HepG2 (cell line): Measurements from ENCODE around the gene PARK7. TPM values are rescaled to one million over a fixed set of nuclear protein-coding genes. Genes with fewer than 3 reads are reported as not detected.

Experiments
- ATAC-seq: fragments of 200-7000 bp; cut with Tn5 transposase; 3 replicates; pipeline ENCODE4 v1.9.1; 2020; ENCODE audit warnings: mild to moderate bottlenecking, moderate library complexity
- BruUV-seq: library from RNA; stranded (reverse); fragments of 400-500 nt; replicated peaks from 2 replicates; lab custom pipeline; 2021; lab: Mats Ljungman, UMichigan
- CTCF ChIA-PET: fragments of 300-600 bp; formaldehyde crosslinking; extraction: SDS; loops from one replicate; lab custom pipeline; 2021; ENCODE audit warnings: low total read pairs, inconsistent platforms, low intra/inter-chr PET ratio; lab: Yijun Ruan, JAX
- POLR2A ChIA-PET: fragments of 350-600 bp; sonication (Branson Sonifier 250); formaldehyde crosslinking; loops from one replicate; lab custom pipeline; 2020; ENCODE audit warnings: antibody characterized with exemption, inconsistent platforms; lab: Yijun Ruan, JAX
- DNase-seq: peaks from one replicate; pipeline ENCODE4 v3.0.0-alpha.2; 2015; ENCODE audit warnings: low spot score
- FAIRE-seq: peaks from 3 replicates; lab custom pipeline; 2011; peaks lifted over from hg19 to GRCh38; lab: Jason Lieb, UNC
- H2AFZ ChIP-seq: one replicate; pipeline ENCODE4 v1.6.1; 2011; ENCODE audit warnings: low read length, inconsistent platforms
- H3K27ac ChIP-seq: fragments of 300-600 bp; 3 replicates; pipeline ENCODE4 v1.8.0; 2011; ENCODE audit warnings: mixed run types, mild to moderate bottlenecking, mixed read lengths, low read length, inconsistent platforms; ENCODE audit not compliant: insufficient read depth; ENCODE audit errors: extremely low read length
- H3K27me3 ChIP-seq, 2 experiments: fragments of 200-600 bp in 1 of 2; 2 replicates in 1 of 2; 3 replicates in 1 of 2; pipeline versions ENCODE4 v1.6.0 to v1.8.0; 2011; ENCODE audit warnings: low read length in 2 of 2, mild to moderate bottlenecking in 2 of 2, moderate library complexity in 2 of 2, inconsistent platforms in 1 of 2; ENCODE audit not compliant: insufficient read depth in 2 of 2, control insufficient read depth in 1 of 2
- H3K36me3 ChIP-seq, 2 experiments: fragments of 200-600 bp in 1 of 2; replicated peaks in 1 of 2; 2 replicates in 1 of 2; 3 replicates in 1 of 2; pipeline versions ENCODE4 v1.5.1 to v1.8.0; 2011; ENCODE audit warnings: low read length in 2 of 2, inconsistent platforms in 1 of 2; ENCODE audit not compliant: insufficient read depth in 2 of 2, control insufficient read depth in 1 of 2
- H3K4me1 ChIP-seq: 2 replicates; pipeline ENCODE4 v1.5.1; 2012; ENCODE audit warnings: low read length, inconsistent platforms; ENCODE audit not compliant: insufficient read depth
- H3K4me2 ChIP-seq: 2 replicates; pipeline ENCODE4 v1.6.0; 2011; ENCODE audit warnings: low read depth, low read length, inconsistent platforms
- H3K4me3 ChIP-seq, 3 experiments: fragments of 200-600 bp in 1 of 3; sonication (generic), shearing (Covaris generic) in 1 of 3; replicated peaks in 1 of 3; 2 replicates each; pipeline ENCODE4 v1.5.1; 2011 to 2016; ENCODE audit warnings: low read length in 3 of 3, inconsistent platforms in 2 of 3, low read depth in 2 of 3, mild to moderate bottlenecking in 2 of 3, control low read depth in 1 of 3, mixed read lengths in 1 of 3; ENCODE audit not compliant: insufficient read depth in 1 of 3
- H3K79me2 ChIP-seq: one replicate; pipeline ENCODE4 v1.6.1; 2011; ENCODE audit warnings: low read length, inconsistent platforms; ENCODE audit not compliant: insufficient read depth
- H3K9ac ChIP-seq: 2 replicates; pipeline ENCODE4 v1.6.0; 2011; ENCODE audit warnings: mild to moderate bottlenecking, low read depth, low read length, inconsistent platforms; ENCODE audit not compliant: insufficient read depth
- H3K9me3 ChIP-seq: 2 replicates; pipeline ENCODE4 v1.5.1; 2012; ENCODE audit warnings: mild to moderate bottlenecking, low read length
- H4K20me1 ChIP-seq: 2 replicates; pipeline ENCODE4 v1.6.0; 2011; ENCODE audit warnings: inconsistent platforms, mild to moderate bottlenecking, low read length, moderate library complexity; ENCODE audit not compliant: insufficient read depth
- ATF2 ChIP-seq: sonication (generic); formaldehyde crosslinking; IDR thresholded peaks from 2 replicates; pipeline ENCODE4 v1.4.0; 2020; ENCODE audit warnings: missing genetic modification reagents
- EP300 ChIP-seq, 3 experiments: sonication (generic) in 1 of 3; formaldehyde crosslinking in 1 of 3; IDR thresholded peaks; 2 replicates each; pipeline versions ENCODE4 v1.5.1 to v1.6.1; 2011 to 2020; ENCODE audit warnings: low read depth in 2 of 3, low read length in 2 of 3, borderline replicate concordance in 1 of 3, improper control_type of control experiment in 1 of 3, mild to moderate bottlenecking in 1 of 3, missing genetic modification reagents in 1 of 3, moderate library complexity in 1 of 3
- HNRNPLL ChIP-seq: fragments of 200-400 bp; formaldehyde crosslinking; IDR thresholded peaks from 2 replicates; pipeline ENCODE4 v1.6.1; 2017; ENCODE audit warnings: mild to moderate bottlenecking, low read depth, low read length; ENCODE audit not compliant: poor library complexity, severe bottlenecking
- HOXA5 ChIP-seq: sonication (generic); formaldehyde crosslinking; IDR thresholded peaks from 2 replicates; pipeline ENCODE4 v1.4.0; 2020; ENCODE audit warnings: missing genetic modification reagents
- HOXA7 ChIP-seq: sonication (generic); formaldehyde crosslinking; IDR thresholded peaks from 2 replicates; pipeline ENCODE4 v1.8.1; 2022; ENCODE audit warnings: mild to moderate bottlenecking, missing genetic modification reagents, moderate library complexity
- MEIS2 ChIP-seq: sonication (generic); formaldehyde crosslinking; IDR thresholded peaks from 2 replicates; pipeline ENCODE4 v1.9.0; 2021; ENCODE audit warnings: mild to moderate bottlenecking, missing genetic modification reagents
- MYPOP ChIP-seq: sonication (generic); formaldehyde crosslinking; IDR thresholded peaks from 2 replicates; pipeline ENCODE4 v1.8.1; 2023; ENCODE audit warnings: mild to moderate bottlenecking, moderate library complexity, missing genetic modification reagents
- TFE3 ChIP-seq: IDR thresholded peaks from 2 replicates; pipeline ENCODE4 v1.6.1; 2016
- TIGD3 ChIP-seq: sonication (generic); formaldehyde crosslinking; IDR thresholded peaks from 2 replicates; pipeline ENCODE4 v1.5.1; 2020; ENCODE audit warnings: mild to moderate bottlenecking, missing genetic modification reagents, borderline replicate concordance
- ZNF260 ChIP-seq: sonication (generic); formaldehyde crosslinking; IDR thresholded peaks from 2 replicates; pipeline ENCODE4 v1.4.0; 2020; ENCODE audit warnings: missing genetic modification reagents, low read depth, mild to moderate bottlenecking, borderline replicate concordance
- ZNF598 ChIP-seq: sonication (generic); formaldehyde crosslinking; IDR thresholded peaks from 2 replicates; pipeline ENCODE4 v1.5.1; 2020; ENCODE audit warnings: mild to moderate bottlenecking, missing genetic modification reagents, borderline replicate concordance
- ZSCAN31 ChIP-seq: sonication (generic); formaldehyde crosslinking; IDR thresholded peaks from 2 replicates; pipeline ENCODE4 v1.5.0; 2020; ENCODE audit warnings: low read depth, mild to moderate bottlenecking, missing genetic modification reagents
- WGBS: methylation state at CpG from one replicate; pipeline ENCODE4 v1.1.6; 2017; ENCODE audit warnings: low lambda C conversion rate; 5-methylcytosine and 5-hydroxymethylcytosine counted together
- in situ Hi-C: cut with HindIII; loops from 2 replicates; pipeline ENCODE4 v1.10.0; 2017; ENCODE audit warnings: low pct_unique_long_range_greater_than_20kb; ENCODE audit not compliant: extremely low pct_ligation_motif_present
- intact Hi-C: fragments of 100-400 bp; cut with micrococcal nuclease; formaldehyde crosslinking; loops from one replicate; pipeline ENCODE4 v1.10.0; 2022; ENCODE audit not compliant: unreplicated experiment
- polyA plus RNA-seq, 8 experiments: library from polyadenylated mRNA; depleted of rRNA in 3 of 8; stranded (reverse) in 7 of 8; unstranded in 1 of 8; fragments of >200 nt; fragmentation: Illumina TruSeq in 4 of 8; extraction: Trizol in 4 of 8; gene quantifications; 2 replicates each; pipeline versions ENCODE4 v1.2.1 to v1.2.3, GENCODE V29; 2011 to 2016; ENCODE audit warnings: low read depth in 4 of 8, missing spikeins in 1 of 8, mixed read lengths in 1 of 8; ENCODE audit not compliant: insufficient read depth in 1 of 8
- total RNA-seq, 5 experiments: library from RNA; depleted of rRNA; stranded (reverse); fragments of >200 nt; fragmentation: Illumina TruSeq; extraction: Trizol; gene quantifications; 2 replicates each; pipeline ENCODE4 v1.2.3, GENCODE V29; 2016; ENCODE audit warnings: low read depth in 1 of 5

Gene PARK7
- total and polyA plus RNA-seq, 2 of the 13 experiments (the other 11 are each of a cell fraction or from before 2014, with no cell fraction given): 212 to 296 TPM

- peak; percentile 62; the same call in 1 of the 2 replicates for TF ChIP-seq ATF2 (CRISPR knock-in tag)
- TF ChIP-seq TFE3 (CRISPR knock-in tag): 0 out of 2 replicates have a peak, but pooled peaks have one; percentile 45
- no peak for TF ChIP-seq ZNF260 (CRISPR knock-in tag)
- 0 out of 2 replicates have a peak, but pooled peaks have one; percentile 16 for TF ChIP-seq ZSCAN31 (CRISPR knock-in tag)
- no peak for TF ChIP-seq HOXA7 (CRISPR knock-in tag)
- no peak for TF ChIP-seq MEIS2
- TF ChIP-seq HNRNPLL: peak; percentile 69
- TF ChIP-seq HOXA5: 0 out of 2 replicates have a peak, but pooled peaks have one; percentile 38
- TF ChIP-seq ZNF598 (CRISPR knock-in tag): no peak
Observed at GRCh38 chr1:7953850-7954609, 7.5 kb upstream of the PARK7 start (continued).

- no peak for ATAC-seq
Observed at GRCh38 chr1:7954683-7955082, 6.8 kb upstream of the PARK7 start.

More at GRCh38 chr1:7954683-7955082, 6.8 kb upstream of the PARK7 start:
- intact Hi-C loops: no loop called here
- H3K9me3 ChIP-seq: no peaks in the 10 kb centered on the region
- peak overlapping the region; percentile 71 for H3K27ac ChIP-seq
- H3K4me2 ChIP-seq: peak overlapping the region; percentile 73
- WGBS: 58% methylated on average over 7 of the region's 7 CpGs
- no peaks in the 10 kb centered on the region for H3K36me3 ChIP-seq
- peaks cover 0 to 7% of the 10 kb centered on the region in 2 experiments; a peak in 1 of 5 replicates for H3K27me3 ChIP-seq
- no peaks in the 10 kb centered on the region for H3K79me2 ChIP-seq
- no peak overlapping the region for H2AFZ ChIP-seq
- no peak for FAIRE-seq
- H4K20me1 ChIP-seq: no peaks in the 10 kb centered on the region
- H3K4me3 ChIP-seq: peak overlapping the region; percentile 65 to 75 (median 73)
- POLR2A ChIA-PET: no interaction called here
- H3K9ac ChIP-seq: peak overlapping the region; percentile 79
- DNase-seq: no peak
- CTCF ChIA-PET: no interaction called here
- TSS peak; percentile 96 for BruUV-seq
- no peak for TF ChIP-seq MYPOP
- no peak for TF ChIP-seq TIGD3 (CRISPR knock-in tag)
- no peak for TF ChIP-seq EP300 (IDR thresholded peaks at IDR 0.05; ENCODE audit: low read depth in 2 of 2, low read length in 2 of 2)
- TF ChIP-seq EP300 (CRISPR knock-in tag; IDR thresholded peaks at IDR 0.05; ENCODE audit: borderline replicate concordance): no peak
- H3K4me1 ChIP-seq: peaks cover 8% of the 10 kb centered on the region; the same call in 1 of the 2 replicates
- in situ Hi-C loops: no loop called here
